Activated CD4-positive, CD25-positive, alpha-beta regulatory T cell treated with anti-CD3 and anti-CD28 coated beads, Interleukin-2, amount 50 U/mL, for 16 hours (primary cell): ENCODE measurements around the gene MIEF2.
"Not testable (repeated sequence)": the region's sequence is repeated elsewhere in the genome, so short reads cannot be mapped to it uniquely, and the experiment has no call there.

Experiments
- DNase-seq: peaks from one replicate; pipeline ENCODE4 v3.0.0-alpha.2; 2020; ENCODE audit warnings: low read depth, low spot score

Gene MIEF2

DNA sequence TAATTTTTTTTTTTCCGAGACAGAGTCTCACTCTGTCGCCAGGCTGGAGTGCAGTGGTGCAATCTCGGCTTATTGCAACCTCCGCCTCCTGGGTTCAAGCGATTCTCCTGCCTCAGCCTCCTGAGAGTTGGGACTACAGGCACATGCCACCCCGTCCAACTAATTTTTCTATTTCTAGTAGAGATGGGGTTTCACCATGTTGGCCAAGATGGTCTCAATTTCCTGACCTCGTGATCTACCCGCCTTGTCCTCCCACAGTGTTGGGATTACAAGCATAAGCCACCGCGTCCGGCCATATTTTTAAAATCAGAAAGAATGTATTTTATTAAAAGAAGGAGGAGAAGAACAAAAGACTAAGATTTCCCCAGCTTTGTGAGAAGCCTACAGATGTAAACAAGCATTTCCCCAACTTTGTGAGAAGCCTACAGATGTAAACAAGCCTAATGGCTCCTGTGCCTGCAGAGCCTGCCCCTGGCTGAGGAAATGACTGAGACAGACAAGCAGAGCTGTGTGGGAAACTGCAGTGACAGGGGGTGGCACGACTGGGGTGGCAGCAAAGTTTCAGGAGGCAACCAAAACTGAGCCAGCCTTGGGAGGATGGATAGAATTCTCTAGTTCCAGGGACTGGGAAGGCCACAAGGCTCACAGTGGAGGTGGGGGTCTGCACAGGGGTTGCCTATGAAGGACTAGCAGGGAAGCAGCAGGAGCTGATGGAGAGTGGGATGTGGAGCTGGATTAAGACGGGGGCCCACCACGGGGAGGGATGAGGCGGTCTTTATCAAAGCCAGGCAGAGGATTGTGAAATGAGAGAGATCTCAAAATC is 31.5 kb downstream of the MIEF2 start:
- no peak for DNase-seq

DNA sequence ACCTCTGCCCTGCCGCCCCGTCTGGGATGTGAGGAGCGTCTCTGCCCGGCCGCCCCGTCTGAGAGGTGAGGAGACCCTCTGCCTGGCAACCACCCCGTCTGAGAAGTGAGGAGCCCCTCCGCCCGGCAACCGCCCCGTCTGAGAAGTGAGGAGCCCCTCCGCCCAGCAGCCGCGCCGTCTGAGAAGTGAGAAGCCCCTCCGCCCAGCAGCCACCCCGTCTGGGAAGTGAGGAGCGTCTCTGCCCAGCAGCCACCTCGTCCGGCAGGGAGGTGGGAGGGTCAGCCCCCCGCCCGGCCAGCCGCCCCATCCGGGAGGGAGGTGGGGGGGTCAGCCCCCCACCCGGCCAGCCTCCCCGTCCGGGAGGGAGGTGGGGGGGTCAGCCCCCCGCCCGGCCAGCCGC is 37.6 kb downstream of the MIEF2 start:
- DNase-seq: not testable (repeated sequence)

DNA sequence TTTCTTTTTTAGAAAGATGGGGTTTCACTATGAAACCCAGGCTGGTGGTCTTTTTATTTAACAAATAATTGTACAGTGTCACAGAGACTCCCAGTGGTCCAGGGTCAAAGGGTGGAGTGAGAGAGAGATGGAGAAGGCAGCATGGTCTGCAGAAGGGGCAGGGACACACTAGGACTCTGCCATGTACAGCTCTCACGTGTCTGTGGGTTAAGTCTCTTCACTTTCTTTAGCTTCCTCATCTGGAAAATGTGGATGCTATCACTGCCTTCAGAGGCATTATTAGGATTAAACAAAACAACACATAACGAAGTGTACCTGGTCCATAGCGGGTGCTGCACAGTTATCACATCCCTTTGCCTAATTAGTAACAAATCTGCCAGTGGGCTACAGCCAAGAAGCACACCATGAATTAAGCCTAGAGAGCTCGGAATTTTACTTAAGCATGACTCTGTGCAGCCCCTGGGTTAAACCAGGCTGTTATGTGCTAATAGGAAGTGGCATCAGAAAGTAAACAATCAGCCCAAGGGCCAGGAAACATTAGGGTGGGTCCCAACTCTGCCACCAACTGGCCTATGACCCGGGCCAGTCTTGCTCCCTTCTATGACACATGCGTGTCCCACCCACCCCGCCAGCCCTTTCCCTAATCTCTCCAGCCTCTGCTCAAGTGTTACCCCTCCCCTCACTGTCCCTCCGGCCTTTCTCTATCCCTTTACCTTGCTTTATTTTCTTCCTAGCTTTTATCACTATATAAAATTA is 40.4 kb downstream of the MIEF2 start:
- no peak for DNase-seq

DNA sequence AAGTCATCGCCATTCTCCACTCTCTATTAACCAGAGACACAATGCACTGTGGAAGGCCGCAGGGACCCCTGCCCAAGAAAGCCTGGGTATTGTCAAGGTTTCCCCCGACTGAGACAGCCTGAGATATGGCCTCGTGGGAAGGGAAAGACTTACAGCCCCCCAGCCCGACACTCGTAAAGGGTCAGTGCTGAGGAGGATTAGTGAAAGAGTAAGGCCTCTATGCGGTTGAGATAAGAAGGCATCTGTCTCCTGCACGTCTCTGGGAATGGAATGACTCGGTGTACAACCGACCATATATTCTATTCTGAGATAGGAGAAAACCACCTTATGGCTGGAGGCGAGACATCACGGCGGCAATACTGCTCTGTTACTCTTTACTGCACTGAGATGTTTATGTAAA is 42.7 kb downstream of the MIEF2 start:
- DNase-seq: not testable (repeated sequence)

DNA sequence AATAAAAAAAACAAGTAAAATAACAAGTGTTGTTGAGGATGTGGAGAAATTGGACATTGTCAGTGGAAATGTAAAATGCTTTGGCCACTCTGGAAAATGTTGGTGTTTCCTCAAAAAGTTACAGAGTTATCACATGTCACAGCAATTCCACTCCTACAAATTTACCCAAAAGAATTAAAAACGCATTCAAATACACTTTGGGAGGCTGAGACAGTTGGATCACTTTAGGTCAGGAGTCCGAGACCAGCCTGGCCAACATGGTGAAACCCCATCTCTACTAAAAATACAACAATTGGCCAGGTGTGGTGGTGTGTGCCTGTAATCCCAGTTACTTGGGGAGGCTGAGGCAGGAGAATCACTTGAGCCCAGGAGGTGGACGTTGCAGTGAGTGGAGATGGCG is 48.7 kb downstream of the MIEF2 start:
- DNase-seq: no peak

DNA sequence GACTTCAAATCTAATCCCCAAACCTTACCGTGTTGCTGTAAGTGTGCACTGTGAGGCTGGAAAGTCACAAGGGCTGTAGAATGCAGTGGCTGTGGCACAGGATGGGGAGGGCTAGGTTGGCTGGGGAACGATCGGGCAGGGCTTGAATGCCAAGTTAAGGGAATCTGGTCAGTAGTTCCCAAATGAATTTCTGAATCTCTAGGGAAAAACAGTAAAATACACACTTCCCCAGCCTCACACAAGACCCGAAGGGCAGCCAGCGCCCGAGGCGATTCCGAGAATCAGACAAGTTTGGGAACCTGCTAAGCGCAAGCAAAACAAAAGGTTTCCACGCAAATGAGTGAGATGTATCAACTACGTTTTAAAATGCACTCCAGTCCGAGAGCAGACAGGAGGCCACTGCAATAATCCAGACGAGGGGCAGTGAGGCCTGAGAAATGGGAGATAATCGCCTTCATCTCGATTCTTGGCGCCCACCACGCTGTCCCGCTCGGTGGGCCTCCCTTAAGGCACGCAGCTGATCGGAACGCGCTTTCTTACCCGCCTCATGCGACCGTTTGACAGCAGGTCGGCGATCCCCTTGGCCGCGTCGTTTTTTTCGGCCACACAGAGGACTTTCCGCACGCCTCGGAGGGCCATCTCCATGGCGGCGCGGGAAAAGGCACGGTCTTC is 53.7 kb downstream of the MIEF2 start:
- DNase-seq: no peak

DNA sequence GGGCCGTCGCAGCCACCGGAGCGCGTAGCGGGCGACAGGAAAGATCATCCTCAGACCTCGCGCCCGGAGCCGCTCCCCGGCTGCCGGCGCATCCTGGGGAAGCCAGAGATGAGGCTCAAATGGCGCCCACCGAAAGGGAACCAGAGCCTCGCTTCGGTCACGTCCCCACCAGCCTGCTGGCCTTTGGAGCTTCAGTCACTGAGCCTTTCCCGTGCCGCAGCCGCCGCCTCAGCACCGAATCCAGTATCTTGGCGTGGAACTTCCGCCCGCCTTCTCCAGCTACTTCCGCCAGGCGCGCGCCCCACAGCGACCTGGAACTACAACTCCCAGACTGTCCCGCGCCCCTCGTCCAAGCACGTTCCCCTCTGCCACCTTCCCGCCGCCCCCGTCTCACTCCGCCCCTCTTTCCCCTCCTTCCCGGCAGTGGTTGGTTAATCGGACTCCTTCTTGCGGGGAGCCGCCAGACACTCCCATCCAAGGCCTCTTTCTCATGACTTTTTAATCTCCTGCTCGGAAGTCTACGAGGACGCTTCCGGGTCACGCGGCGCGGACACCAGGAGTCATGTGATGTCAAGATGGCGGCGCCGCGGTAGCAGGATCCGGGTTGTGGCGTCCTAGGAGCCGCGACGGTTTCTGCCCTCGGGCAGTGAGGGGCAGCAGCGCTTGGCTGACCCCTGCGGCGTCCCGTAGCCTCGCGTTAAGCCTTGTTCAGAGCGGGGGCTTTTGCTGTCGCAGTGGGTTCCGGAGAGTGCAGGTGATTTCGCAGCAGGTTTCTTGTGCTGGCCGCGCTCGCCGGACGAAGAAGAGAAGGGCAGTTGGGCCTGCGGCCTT is 54.5 kb downstream of the MIEF2 start, which contains the start of the genes SMCR8 and TOP3A:
TSS of gene SMCR8 (plus strand) at position 563 of the 831 bp plus-strand sequence. CDS start 497 bp downstream, outside the sequence.
TSS of gene TOP3A (minus strand) at position 264 of the 831 bp plus-strand sequence. CDS start at position 48, 216 bp downstream.
- peak; percentile 97 for DNase-seq

DNA sequence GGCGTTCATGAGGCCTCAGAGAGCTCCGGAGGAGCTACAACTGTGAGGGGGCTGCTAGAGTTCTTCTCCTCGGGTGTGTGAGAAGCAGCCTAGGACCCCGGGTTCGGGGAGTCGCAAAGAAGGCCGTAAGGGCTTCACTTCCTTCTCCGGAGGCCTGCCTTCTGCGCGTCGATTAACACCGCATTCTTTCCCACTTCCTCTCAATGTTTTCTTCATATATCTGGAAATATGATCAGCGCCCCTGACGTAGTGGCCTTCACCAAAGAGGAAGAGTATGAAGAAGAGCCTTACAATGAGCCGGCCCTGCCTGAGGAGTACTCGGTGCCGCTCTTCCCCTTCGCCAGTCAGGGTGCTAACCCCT is 55.1 kb downstream of the MIEF2 start:
- no peak for DNase-seq

DNA sequence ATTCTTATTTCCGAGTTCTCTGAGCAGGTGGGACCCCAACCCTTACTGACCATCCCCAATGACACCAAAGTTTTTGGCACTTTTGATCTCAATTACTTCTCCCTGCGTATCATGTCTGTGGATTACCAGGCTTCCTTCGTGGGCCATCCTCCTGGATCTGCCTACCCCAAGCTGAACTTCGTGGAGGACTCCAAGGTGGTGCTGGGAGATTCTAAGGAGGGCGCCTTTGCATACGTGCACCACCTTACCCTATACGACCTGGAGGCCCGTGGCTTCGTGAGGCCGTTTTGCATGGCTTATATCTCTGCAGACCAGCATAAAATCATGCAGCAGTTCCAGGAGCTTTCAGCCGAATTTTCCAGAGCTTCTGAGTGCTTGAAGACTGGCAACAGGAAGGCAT is 55.5 kb downstream of the MIEF2 start:
- no peak for DNase-seq
